HCT116 (cell line): ENCODE data around the gene SMC6. TPM values are rescaled to one million over a fixed set of nuclear protein-coding genes. Genes with fewer than 3 reads are reported as not detected.

Experiments used
- ATAC-seq: fragments of 200-7000 bp; cut with Tn5 transposase; 2 replicates; pipeline ENCODE4 v1.9.1; 2020; ENCODE audit warnings: mild to moderate bottlenecking, moderate library complexity
- BruUV-seq: library from RNA; stranded (reverse); fragments of 400-500 nt; replicated peaks from 2 replicates; lab custom pipeline; 2021; lab: Mats Ljungman, UMichigan
- CTCF ChIA-PET: fragments of 300-600 bp; sonication (Branson Sonifier 250); formaldehyde crosslinking; loops from one replicate; lab custom pipeline; 2021; ENCODE audit warnings: antibody characterized with exemption; lab: Charles Lee
- POLR2A ChIA-PET: fragments of 300-600, 350-600 bp; sonication (Branson Sonifier 250); formaldehyde crosslinking; loops from one replicate; lab custom pipeline; 2021; ENCODE audit warnings: antibody characterized with exemption; lab: Charles Lee
- RAD21 ChIA-PET, 2 experiments: fragments of 300-600 bp; sonication (Branson Sonifier 250); formaldehyde crosslinking; loops; one replicate each; lab custom pipeline; 2023; ENCODE audit warnings: low total read pairs in 2 of 2; ENCODE audit not compliant: uncharacterized antibody in 2 of 2, unreplicated experiment in 2 of 2, low non-redundant PET in 1 of 2; lab: Charles Lee
- DNase-seq: peaks from one replicate; pipeline ENCODE4 v3.0.0-alpha.2; 2010; ENCODE audit warnings: low read depth, low spot score
- H2AFZ ChIP-seq: fragments of 200-600 bp; shearing (Covaris generic), sonication (generic); 2 replicates; pipeline ENCODE4 v1.6.1; 2017; ENCODE audit warnings: low read depth, mixed run types, mixed read lengths, antibody characterized with exemption, low read length; ENCODE audit not compliant: poor library complexity, severe bottlenecking
- H3K27ac ChIP-seq: 2 replicates; pipeline ENCODE4 v1.5.1; 2012; ENCODE audit warnings: low read depth, low read length
- H3K27me3 ChIP-seq: fragments of 200-600 bp; sonication (generic); 2 replicates; pipeline ENCODE4 v1.6.1; 2016; ENCODE audit warnings: mixed run types, low read length, mixed read lengths; ENCODE audit not compliant: insufficient read depth
- H3K36me3 ChIP-seq, 2 experiments: fragments of 200-500 bp in 1 of 2; fragments of 200-600 bp in 1 of 2; sonication (Bioruptor generic) in 1 of 2; sonication (generic) in 1 of 2; 2 replicates each; pipeline versions ENCODE4 v1.5.1 to v1.6.1; 2014 to 2016; ENCODE audit warnings: low read length in 2 of 2, inconsistent platforms in 1 of 2, mixed read lengths in 1 of 2, mixed run types in 1 of 2; ENCODE audit not compliant: insufficient read depth in 2 of 2, control insufficient read depth in 1 of 2
- H3K4me1 ChIP-seq, 2 experiments: fragments of 200-600 bp in 1 of 2; sonication (generic) in 1 of 2; 2 replicates each; pipeline versions ENCODE4 v1.5.1 to v1.6.1; 2012 to 2017; ENCODE audit warnings: low read length in 2 of 2, inconsistent platforms in 1 of 2, mild to moderate bottlenecking in 1 of 2, mixed read lengths in 1 of 2, mixed run types in 1 of 2, moderate library complexity in 1 of 2; ENCODE audit not compliant: insufficient read depth in 2 of 2, control insufficient read depth in 1 of 2
- H3K4me2 ChIP-seq: fragments of 200-600 bp; sonication (generic); 2 replicates; pipeline ENCODE4 v1.6.1; 2017; ENCODE audit warnings: mixed run types, low read length, mixed read lengths
- H3K4me3 ChIP-seq, 2 experiments: fragments of 200-600 bp in 1 of 2; sonication (generic) in 1 of 2; replicated peaks in 1 of 2; 2 replicates each; pipeline ENCODE4 v1.5.1; 2011 to 2016; ENCODE audit warnings: low read length in 2 of 2, control low read depth in 1 of 2, low read depth in 1 of 2, mild to moderate bottlenecking in 1 of 2, mixed read lengths in 1 of 2, mixed run types in 1 of 2
- H3K79me2 ChIP-seq: fragments of 200-600 bp; sonication (generic); 2 replicates; pipeline ENCODE4 v1.6.1; 2017; ENCODE audit warnings: mild to moderate bottlenecking, mixed run types, low read length, moderate library complexity, mixed read lengths; ENCODE audit not compliant: insufficient read depth
- H3K9ac ChIP-seq: fragments of 200-600 bp; sonication (generic); 2 replicates; pipeline ENCODE4 v1.6.1; 2016; ENCODE audit warnings: low read length, mixed read lengths
- H3K9me2 ChIP-seq: fragments of 200-600 bp; sonication (generic), shearing (Covaris generic); 2 replicates; pipeline ENCODE4 v1.6.1; 2017; ENCODE audit warnings: mixed run types, mild to moderate bottlenecking, moderate library complexity; ENCODE audit not compliant: insufficient read depth
- H3K9me3 ChIP-seq, 2 experiments: fragments of 200-500 bp in 1 of 2; fragments of 200-600 bp in 1 of 2; sonication (Bioruptor generic) in 1 of 2; sonication (generic) in 1 of 2; 2 replicates each; pipeline ENCODE4 v1.6.1; 2014 to 2017; ENCODE audit warnings: low read length in 2 of 2, mixed read lengths in 2 of 2, inconsistent platforms in 1 of 2, low read depth in 1 of 2, mild to moderate bottlenecking in 1 of 2, mixed run types in 1 of 2, moderate library complexity in 1 of 2; ENCODE audit not compliant: control insufficient read depth in 1 of 2, insufficient read depth in 1 of 2
- H4K20me1 ChIP-seq: fragments of 200-600 bp; sonication (generic), shearing (Covaris generic); 2 replicates; pipeline ENCODE4 v1.6.1; 2017; ENCODE audit warnings: mixed run types, mild to moderate bottlenecking, moderate library complexity; ENCODE audit not compliant: insufficient read depth
- ELF1 ChIP-seq: IDR thresholded peaks from 2 replicates; pipeline ENCODE4 v1.6.1; 2012; ENCODE audit warnings: low read depth, borderline replicate concordance
- EZH2 ChIP-seq: fragments of 200-600 bp; sonication (generic); IDR thresholded peaks from 2 replicates; pipeline ENCODE4 v1.6.1; 2017; ENCODE audit warnings: antibody characterized with exemption, mixed run types
- EZH2phosphoT487 ChIP-seq: fragments of 200-600 bp; IDR thresholded peaks from 2 replicates; pipeline ENCODE4 v1.6.1; 2018; ENCODE audit warnings: antibody characterized with exemption, borderline replicate concordance
- JUND ChIP-seq: IDR thresholded peaks from 2 replicates; pipeline ENCODE4 v1.6.1; 2012
- POLR2A ChIP-seq: IDR thresholded peaks from 2 replicates; pipeline ENCODE4 v1.7.0; 2011; ENCODE audit warnings: borderline replicate concordance; ENCODE audit not compliant: insufficient read depth, insufficient read length; ENCODE audit errors: extremely low read depth
- POLR2AphosphoS5 ChIP-seq: IDR thresholded peaks from 2 replicates; pipeline ENCODE4 v1.6.1; 2011; ENCODE audit warnings: mild to moderate bottlenecking, low read depth, low read length, moderate library complexity
- RAD21 ChIP-seq: IDR thresholded peaks from 2 replicates; pipeline ENCODE4 v1.6.1; 2012; ENCODE audit warnings: low read depth, mild to moderate bottlenecking
- SIN3A ChIP-seq: IDR thresholded peaks from 2 replicates; pipeline ENCODE4 v1.6.1; 2012; ENCODE audit warnings: low read depth
- SP1 ChIP-seq: IDR thresholded peaks from 2 replicates; pipeline ENCODE4 v1.6.1; 2012; ENCODE audit warnings: low read depth
- TCF7L2 ChIP-seq: IDR thresholded peaks from 2 replicates; pipeline ENCODE4 v1.7.0; 2011; ENCODE audit warnings: borderline replicate concordance, inconsistent platforms; ENCODE audit not compliant: insufficient read depth, insufficient read length; ENCODE audit errors: extremely low read depth
- ZFX ChIP-seq: fragments of 450-650 bp; IDR thresholded peaks from 2 replicates; pipeline ENCODE4 v1.6.1; 2017
- ZNF274 ChIP-seq: fragments of 200-500 bp; sonication (Bioruptor generic); IDR thresholded peaks from 2 replicates; pipeline ENCODE4 v1.6.1; 2014; ENCODE audit warnings: mild to moderate bottlenecking, low read depth, low read length, inconsistent platforms
- intact Hi-C: fragments of 100-400 bp; cut with micrococcal nuclease; formaldehyde crosslinking; loops from 2 replicates; pipeline ENCODE4 v1.10.0; 2022
- total RNA-seq: library from RNA; stranded (reverse); gene quantifications from one replicate; pipeline ENCODE4 v1.2.1, GENCODE V29; 2021; ENCODE audit not compliant: unreplicated experiment
- TF ChIP-seq, protein P1 (sequence below): IDR thresholded peaks from 2 replicates; pipeline ENCODE4 v1.6.1; 2012
- TF ChIP-seq, protein P2 (sequence below): IDR thresholded peaks from 2 replicates; pipeline ENCODE4 v1.6.1; 2012
- TF ChIP-seq, protein P3 (sequence below): IDR thresholded peaks from 2 replicates; pipeline ENCODE4 v1.6.1; 2011; ENCODE audit warnings: mild to moderate bottlenecking, low read length, moderate library complexity; ENCODE audit not compliant: insufficient replicate concordance; ENCODE audit errors: extremely low read depth
- TF ChIP-seq, protein P4 (sequence below): IDR thresholded peaks from 2 replicates; pipeline ENCODE4 v1.6.1; 2012; ENCODE audit warnings: low read depth

The SMC6 gene
- total RNA-seq, 1 experiment from 2014 or later, result 26.4 TPM

DNA sequence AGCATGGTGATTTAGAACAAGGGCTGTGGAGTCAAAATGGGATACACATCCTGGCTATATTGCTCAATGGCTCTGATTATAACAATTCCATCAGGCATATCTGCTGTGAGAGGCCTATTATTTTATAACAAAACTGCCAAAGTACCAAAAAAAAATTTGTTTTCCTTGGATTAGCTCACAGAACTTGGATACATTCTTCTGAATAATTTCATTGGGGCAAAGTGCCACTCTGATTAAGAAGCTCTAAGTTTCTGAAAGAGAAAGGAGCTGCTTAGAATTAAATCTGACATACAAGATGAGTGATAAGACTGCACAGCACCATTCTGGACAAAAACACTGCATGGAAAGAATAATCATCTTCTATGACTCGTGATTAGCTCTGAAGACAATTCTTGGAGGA, 85.7 kb downstream of the SMC6 start:
- intact Hi-C loops, result no loop called here
- ATAC-seq (no peak), DNase-seq (no peak)
- POLR2A ChIA-PET, result no interaction called here
- no peak overlapping the region for H3K9ac ChIP-seq
- H3K36me3 ChIP-seq, result peaks cover 14 to 23% of the 10 kb centered on the region in 2 experiments; a peak in 3 of 4 replicates
- H3K9me3 ChIP-seq, result no peaks in the 10 kb centered on the region
- no peak overlapping the region for H2AFZ ChIP-seq
- TF ChIP-seq RAD21, result no peak
- TF ChIP-seq SIN3A, result no peak
- TF ChIP-seq EZH2phosphoT487, result no peak
- TF ChIP-seq TCF7L2, result no peak
- TF ChIP-seq POLR2A, result no peak
- TF ChIP-seq, protein P1, sequence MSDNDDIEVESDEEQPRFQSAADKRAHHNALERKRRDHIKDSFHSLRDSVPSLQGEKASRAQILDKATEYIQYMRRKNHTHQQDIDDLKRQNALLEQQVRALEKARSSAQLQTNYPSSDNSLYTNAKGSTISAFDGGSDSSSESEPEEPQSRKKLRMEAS, result no peak
- no peak for TF ChIP-seq JUND
- TF ChIP-seq, all 23 proteins: peak for 0
- RAD21 ChIA-PET, result no interaction called here
- no peaks in the 10 kb centered on the region for H3K4me1 ChIP-seq
- no peaks in the 10 kb centered on the region; the same call in 1 of the 2 replicates for H4K20me1 ChIP-seq
- no peaks in the 10 kb centered on the region for H3K27me3 ChIP-seq
- no peak overlapping the region for H3K4me3 ChIP-seq
- BruUV-seq, result no TSS peak
- no peak overlapping the region for H3K4me2 ChIP-seq
- CTCF ChIA-PET, result no interaction called here
- H3K79me2 ChIP-seq, result no peaks in the 10 kb centered on the region
- H3K27ac ChIP-seq, result no peak overlapping the region
- H3K9me2 ChIP-seq, result no peaks in the 10 kb centered on the region

DNA sequence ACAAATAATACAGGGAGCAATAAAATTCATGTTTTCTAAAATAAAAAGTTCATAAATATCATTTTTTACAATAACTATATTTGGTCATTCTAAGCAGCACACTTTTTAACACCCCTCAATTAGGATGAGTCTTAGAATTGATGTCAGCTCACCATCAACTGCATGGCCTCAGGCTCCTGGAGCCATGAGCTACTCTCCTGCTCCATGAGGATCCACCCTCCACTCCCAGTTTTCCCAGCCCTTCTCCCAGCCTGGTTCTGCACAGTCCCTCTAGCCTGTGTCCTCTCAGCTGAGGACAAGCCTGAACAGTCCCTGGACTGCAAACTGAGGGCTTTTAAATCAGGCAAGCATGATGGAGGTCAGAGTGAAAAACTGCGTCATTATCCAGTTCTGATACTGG, 89.1 kb downstream of the SMC6 start:
- ATAC-seq, result no peak
- Histone ChIP-seq H3K4me2 (no peak overlapping the region), H3K79me2 (no peaks in the 10 kb centered on the region), H4K20me1 (no peaks in the 10 kb centered on the region; the same call in 1 of the 2 replicates), H3K9me2 (no peaks in the 10 kb centered on the region), H3K4me1 (no peaks in the 10 kb centered on the region), H3K4me3 (no peak overlapping the region), H3K36me3 (peaks cover 14 to 21% of the 10 kb centered on the region in 2 experiments; a peak in 3 of 4 replicates), H3K27ac (no peak overlapping the region), H3K27me3 (no peaks in the 10 kb centered on the region), H3K9me3 (no peaks in the 10 kb centered on the region), H3K9ac (no peak overlapping the region), H2AFZ (no peak overlapping the region)
- no TSS peak for BruUV-seq
- ChIA-PET CTCF (no interaction called here), RAD21 (no interaction called here), POLR2A (interaction anchor here (0.5 kb wide), 1 partner anchor 39 kb away, joined by 5 read pairs; no protein-coding TSS in a partner anchor)
- intact Hi-C loops, result no loop called here
- DNase-seq, result no peak
- no peak for TF ChIP-seq RAD21
- no peak for TF ChIP-seq ELF1
- no peak for TF ChIP-seq EZH2
- TF ChIP-seq POLR2AphosphoS5, result no peak
- TF ChIP-seq, protein P2, sequence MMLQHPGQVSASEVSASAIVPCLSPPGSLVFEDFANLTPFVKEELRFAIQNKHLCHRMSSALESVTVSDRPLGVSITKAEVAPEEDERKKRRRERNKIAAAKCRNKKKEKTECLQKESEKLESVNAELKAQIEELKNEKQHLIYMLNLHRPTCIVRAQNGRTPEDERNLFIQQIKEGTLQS, result no peak
- TF ChIP-seq, protein P3, sequence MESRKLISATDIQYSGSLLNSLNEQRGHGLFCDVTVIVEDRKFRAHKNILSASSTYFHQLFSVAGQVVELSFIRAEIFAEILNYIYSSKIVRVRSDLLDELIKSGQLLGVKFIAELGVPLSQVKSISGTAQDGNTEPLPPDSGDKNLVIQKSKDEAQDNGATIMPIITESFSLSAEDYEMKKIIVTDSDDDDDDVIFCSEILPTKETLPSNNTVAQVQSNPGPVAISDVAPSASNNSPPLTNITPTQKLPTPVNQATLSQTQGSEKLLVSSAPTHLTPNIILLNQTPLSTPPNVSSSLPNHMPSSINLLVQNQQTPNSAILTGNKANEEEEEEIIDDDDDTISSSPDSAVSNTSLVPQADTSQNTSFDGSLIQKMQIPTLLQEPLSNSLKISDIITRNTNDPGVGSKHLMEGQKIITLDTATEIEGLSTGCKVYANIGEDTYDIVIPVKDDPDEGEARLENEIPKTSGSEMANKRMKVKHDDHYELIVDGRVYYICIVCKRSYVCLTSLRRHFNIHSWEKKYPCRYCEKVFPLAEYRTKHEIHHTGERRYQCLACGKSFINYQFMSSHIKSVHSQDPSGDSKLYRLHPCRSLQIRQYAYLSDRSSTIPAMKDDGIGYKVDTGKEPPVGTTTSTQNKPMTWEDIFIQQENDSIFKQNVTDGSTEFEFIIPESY, result no peak
- TF ChIP-seq ZFX, result no peak
- TF ChIP-seq POLR2A, result no peak
- TF ChIP-seq ZNF274, result no peak
- no peak for TF ChIP-seq EZH2phosphoT487
- TF ChIP-seq SP1, result no peak
- TF ChIP-seq, protein P4, sequence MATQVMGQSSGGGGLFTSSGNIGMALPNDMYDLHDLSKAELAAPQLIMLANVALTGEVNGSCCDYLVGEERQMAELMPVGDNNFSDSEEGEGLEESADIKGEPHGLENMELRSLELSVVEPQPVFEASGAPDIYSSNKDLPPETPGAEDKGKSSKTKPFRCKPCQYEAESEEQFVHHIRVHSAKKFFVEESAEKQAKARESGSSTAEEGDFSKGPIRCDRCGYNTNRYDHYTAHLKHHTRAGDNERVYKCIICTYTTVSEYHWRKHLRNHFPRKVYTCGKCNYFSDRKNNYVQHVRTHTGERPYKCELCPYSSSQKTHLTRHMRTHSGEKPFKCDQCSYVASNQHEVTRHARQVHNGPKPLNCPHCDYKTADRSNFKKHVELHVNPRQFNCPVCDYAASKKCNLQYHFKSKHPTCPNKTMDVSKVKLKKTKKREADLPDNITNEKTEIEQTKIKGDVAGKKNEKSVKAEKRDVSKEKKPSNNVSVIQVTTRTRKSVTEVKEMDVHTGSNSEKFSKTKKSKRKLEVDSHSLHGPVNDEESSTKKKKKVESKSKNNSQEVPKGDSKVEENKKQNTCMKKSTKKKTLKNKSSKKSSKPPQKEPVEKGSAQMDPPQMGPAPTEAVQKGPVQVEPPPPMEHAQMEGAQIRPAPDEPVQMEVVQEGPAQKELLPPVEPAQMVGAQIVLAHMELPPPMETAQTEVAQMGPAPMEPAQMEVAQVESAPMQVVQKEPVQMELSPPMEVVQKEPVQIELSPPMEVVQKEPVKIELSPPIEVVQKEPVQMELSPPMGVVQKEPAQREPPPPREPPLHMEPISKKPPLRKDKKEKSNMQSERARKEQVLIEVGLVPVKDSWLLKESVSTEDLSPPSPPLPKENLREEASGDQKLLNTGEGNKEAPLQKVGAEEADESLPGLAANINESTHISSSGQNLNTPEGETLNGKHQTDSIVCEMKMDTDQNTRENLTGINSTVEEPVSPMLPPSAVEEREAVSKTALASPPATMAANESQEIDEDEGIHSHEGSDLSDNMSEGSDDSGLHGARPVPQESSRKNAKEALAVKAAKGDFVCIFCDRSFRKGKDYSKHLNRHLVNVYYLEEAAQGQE, result no peak
